Measurements from ENCODE around the gene FAM118B.
"Not testable (repeated sequence)": the region's sequence is repeated elsewhere in the genome, so short reads cannot be mapped to it uniquely, and the experiment has no call there.

FAM118B gene

GRCh38 chr11:126277780-126278179, 66.2 kb downstream of the FAM118B start:
- DNase-seq: no peak

GRCh38 chr11:126279191-126279590, 67.6 kb downstream of the FAM118B start:
- DNase-seq: no peak

- no peak for DNase-seq
Measured at GRCh38 chr11:126280595-126280994, 69.0 kb downstream of the FAM118B start.

GRCh38 chr11:126281245-126281644, 69.7 kb downstream of the FAM118B start:
- no peak for DNase-seq

GRCh38 chr11:126281666-126282175, 70.1 kb downstream of the FAM118B start:
- DNase-seq: no peak

- DNase-seq: peak; percentile 37
Measured at GRCh38 chr11:126282361-126282735, 70.8 kb downstream of the FAM118B start.

GRCh38 chr11:126282736-126283591, 71.4 kb downstream of the FAM118B start, which contains the start of gene TIRAP:
TSS of gene TIRAP (plus strand) at chr11:126283093. CDS start at chr11:126290895, 7,802 bp downstream.
- DNase-seq: peak; percentile 62

- peak; percentile 93 for DNase-seq
Measured at GRCh38 chr11:126284829-126285228, 73.2 kb downstream of the FAM118B start.

- no peak for DNase-seq
Measured at GRCh38 chr11:126288237-126288636, 76.7 kb downstream of the FAM118B start.

- no peak for DNase-seq
Measured at GRCh38 chr11:126290887-126291286, 79.3 kb downstream of the FAM118B start.

GRCh38 chr11:126293726-126294125, 82.1 kb downstream of the FAM118B start:
- DNase-seq: no peak

GRCh38 chr11:126297004-126297403, 85.4 kb downstream of the FAM118B start:
- no peak for DNase-seq

- DNase-seq: peak; percentile 86
Measured at GRCh38 chr11:126303623-126304456, 92.3 kb downstream of the FAM118B start, which contains the start of gene DCPS. TSS of gene DCPS (plus strand) at chr11:126304060. CDS start at chr11:126304081, 21 bp downstream.

GRCh38 chr11:126304457-126305075, 93.0 kb downstream of the FAM118B start:
- no peak for DNase-seq

GRCh38 chr11:126305699-126306098, 94.1 kb downstream of the FAM118B start:
- DNase-seq: peak; percentile 65

- no peak for DNase-seq
Measured at GRCh38 chr11:126307706-126308105, 96.1 kb downstream of the FAM118B start.

GRCh38 chr11:126308271-126308671, 96.7 kb downstream of the FAM118B start:
- DNase-seq: no peak

- not testable (repeated sequence) for DNase-seq
Measured at GRCh38 chr11:126308771-126309170, 97.2 kb downstream of the FAM118B start.

GRCh38 chr11:126310200-126310991, 98.8 kb downstream of the FAM118B start:
- peak; percentile 58 for DNase-seq

GRCh38 chr11:126310992-126311310, 99.4 kb downstream of the FAM118B start:
- no peak for DNase-seq

- no peak for DNase-seq
Measured at GRCh38 chr11:126311401-126312291, 100.1 kb downstream of the FAM118B start.

Data from RPMI8226 (cell line).